GM06990 (cell line): ENCODE data around the gene MDM2.

Source experiments
- DNase-seq: peaks from one replicate; pipeline ENCODE4 v3.0.0-alpha.2; 2011; ENCODE audit not compliant: insufficient read length; ENCODE audit errors: extremely low read depth
- H3K27me3 ChIP-seq: replicated peaks from 2 replicates; pipeline ENCODE4 v1.6.0; 2011; ENCODE audit warnings: low read length; ENCODE audit not compliant: control insufficient read depth, insufficient read depth
- H3K36me3 ChIP-seq: 2 replicates; pipeline ENCODE4 v1.5.1; 2011; ENCODE audit warnings: low read length; ENCODE audit not compliant: control insufficient read depth, insufficient read depth
- H3K4me3 ChIP-seq: replicated peaks from 2 replicates; pipeline ENCODE4 v1.5.1; 2011; ENCODE audit warnings: low read depth, mild to moderate bottlenecking, control low read depth, low read length
- TF ChIP-seq, protein P1 (sequence below): IDR thresholded peaks from 2 replicates; pipeline ENCODE4 v1.5.1; 2011; ENCODE audit warnings: low read length, control low read depth, mild to moderate bottlenecking, inconsistent platforms; ENCODE audit not compliant: insufficient read depth, poor library complexity, severe bottlenecking

MDM2 gene

DNA sequence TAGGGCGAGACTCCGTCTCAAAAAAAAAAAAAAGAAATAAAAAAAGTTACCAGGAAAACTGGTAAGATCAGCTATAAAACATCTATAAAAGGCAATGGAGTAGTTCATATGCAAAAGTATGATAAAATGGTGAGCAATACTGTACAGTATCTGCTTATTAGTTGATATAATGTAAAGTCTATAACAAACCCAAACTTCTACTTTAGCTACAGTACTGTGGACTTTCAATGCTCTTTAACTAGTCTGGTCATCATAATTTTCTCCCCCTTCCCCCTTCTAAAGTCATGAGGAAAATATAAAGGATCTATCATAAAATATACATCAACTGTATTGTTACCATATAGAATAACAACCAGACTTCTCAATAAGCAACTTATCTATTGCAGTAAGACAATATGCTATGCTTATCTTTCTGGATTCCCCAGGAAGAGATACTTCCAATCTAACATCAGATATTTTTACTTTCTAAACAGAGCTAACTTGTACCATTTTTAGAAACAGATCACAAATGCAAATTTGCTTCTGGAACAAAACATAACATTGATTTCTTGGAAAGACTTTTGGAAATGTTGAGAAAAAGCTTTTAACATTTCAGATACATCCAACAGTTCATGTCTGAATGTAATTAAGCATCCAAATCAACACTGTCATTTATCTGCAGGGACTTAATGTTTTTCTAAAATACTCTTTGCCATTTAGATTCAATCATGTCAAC lies 43.8 kb downstream of the MDM2 start:
- TF ChIP-seq, protein P1, sequence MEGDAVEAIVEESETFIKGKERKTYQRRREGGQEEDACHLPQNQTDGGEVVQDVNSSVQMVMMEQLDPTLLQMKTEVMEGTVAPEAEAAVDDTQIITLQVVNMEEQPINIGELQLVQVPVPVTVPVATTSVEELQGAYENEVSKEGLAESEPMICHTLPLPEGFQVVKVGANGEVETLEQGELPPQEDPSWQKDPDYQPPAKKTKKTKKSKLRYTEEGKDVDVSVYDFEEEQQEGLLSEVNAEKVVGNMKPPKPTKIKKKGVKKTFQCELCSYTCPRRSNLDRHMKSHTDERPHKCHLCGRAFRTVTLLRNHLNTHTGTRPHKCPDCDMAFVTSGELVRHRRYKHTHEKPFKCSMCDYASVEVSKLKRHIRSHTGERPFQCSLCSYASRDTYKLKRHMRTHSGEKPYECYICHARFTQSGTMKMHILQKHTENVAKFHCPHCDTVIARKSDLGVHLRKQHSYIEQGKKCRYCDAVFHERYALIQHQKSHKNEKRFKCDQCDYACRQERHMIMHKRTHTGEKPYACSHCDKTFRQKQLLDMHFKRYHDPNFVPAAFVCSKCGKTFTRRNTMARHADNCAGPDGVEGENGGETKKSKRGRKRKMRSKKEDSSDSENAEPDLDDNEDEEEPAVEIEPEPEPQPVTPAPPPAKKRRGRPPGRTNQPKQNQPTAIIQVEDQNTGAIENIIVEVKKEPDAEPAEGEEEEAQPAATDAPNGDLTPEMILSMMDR: no peak
- 0 out of 2 replicates have a peak, but pooled peaks cover 2% of the 10 kb centered on the region for H3K27me3 ChIP-seq

DNA sequence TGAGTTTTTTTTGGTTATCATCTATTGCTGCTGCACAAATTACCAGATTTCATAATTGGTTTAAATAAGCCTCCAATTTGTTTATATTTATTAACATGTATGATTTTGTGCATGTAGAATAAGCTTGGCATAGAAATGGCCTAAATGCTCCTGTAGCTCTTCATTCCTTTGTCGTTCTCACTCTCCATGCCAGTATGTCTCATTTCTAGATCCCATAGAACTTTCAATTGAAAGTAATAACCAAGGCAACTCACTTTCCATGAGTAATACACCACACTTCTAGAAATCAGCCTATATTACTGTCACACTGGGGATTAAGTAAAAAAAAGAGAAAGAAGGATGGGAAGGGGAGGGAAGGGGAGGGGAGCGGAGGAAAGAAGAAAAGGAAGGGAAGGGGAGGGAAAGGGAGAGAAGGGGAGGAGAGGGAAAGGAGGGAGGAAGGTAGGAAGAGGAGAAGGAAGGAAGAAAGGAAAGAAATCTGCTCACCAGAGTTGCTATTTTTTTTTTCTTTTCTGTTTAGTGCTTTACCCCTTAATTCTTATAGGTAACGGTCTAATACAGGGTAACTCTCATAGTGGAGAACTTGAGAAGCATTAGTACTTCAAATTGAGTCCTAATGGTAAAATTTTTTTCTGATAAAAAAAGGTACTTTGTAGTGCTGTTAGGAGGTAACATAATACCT lies 45.6 kb downstream of the MDM2 start:
- H3K36me3 ChIP-seq: no peaks in the 10 kb centered on the region
- H3K4me3 ChIP-seq: no peak overlapping the region
- 0 out of 2 replicates have a peak, but pooled peaks cover 2% of the 10 kb centered on the region for H3K27me3 ChIP-seq
- TF ChIP-seq, protein P1: no peak
- no peak for DNase-seq

More for the DNA sequence above, 43.8 kb downstream of the MDM2 start:
- Histone ChIP-seq H3K36me3 (no peaks in the 10 kb centered on the region), H3K4me3 (no peak overlapping the region)
- DNase-seq: no peak

DNA sequence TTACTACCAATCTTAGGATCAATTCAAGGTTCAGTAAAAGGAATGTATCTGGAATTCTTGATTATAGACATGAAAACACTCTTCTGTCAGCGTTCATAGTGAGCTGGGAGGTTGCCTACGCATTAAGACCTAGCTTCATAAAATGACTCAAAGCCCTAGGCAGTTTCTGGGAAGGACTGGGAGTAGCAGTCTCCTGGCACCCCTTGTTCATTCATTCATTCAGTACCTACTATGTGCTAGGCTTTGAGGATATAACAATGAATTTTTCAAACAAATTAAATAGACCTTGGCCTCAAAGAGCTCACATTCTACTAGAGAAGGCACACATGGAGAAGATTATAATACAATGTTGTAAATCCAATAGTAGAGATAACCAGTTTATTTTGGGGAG lies 46.1 kb downstream of the MDM2 start:
- H3K27me3 ChIP-seq: 0 out of 2 replicates have a peak, but pooled peaks cover 2% of the 10 kb centered on the region
- no peak overlapping the region for H3K4me3 ChIP-seq
- H3K36me3 ChIP-seq: no peaks in the 10 kb centered on the region
- TF ChIP-seq, protein P1: no peak
- no peak for DNase-seq

- TF ChIP-seq, protein P1: no peak
- Histone ChIP-seq H3K4me3 (no peak overlapping the region), H3K27me3 (0 out of 2 replicates have a peak, but pooled peaks cover 2% of the 10 kb centered on the region), H3K36me3 (no peaks in the 10 kb centered on the region)
- no peak for DNase-seq
Observed at GRCh38 chr12:68854554-68854953, 46.6 kb downstream of the MDM2 start.

DNA sequence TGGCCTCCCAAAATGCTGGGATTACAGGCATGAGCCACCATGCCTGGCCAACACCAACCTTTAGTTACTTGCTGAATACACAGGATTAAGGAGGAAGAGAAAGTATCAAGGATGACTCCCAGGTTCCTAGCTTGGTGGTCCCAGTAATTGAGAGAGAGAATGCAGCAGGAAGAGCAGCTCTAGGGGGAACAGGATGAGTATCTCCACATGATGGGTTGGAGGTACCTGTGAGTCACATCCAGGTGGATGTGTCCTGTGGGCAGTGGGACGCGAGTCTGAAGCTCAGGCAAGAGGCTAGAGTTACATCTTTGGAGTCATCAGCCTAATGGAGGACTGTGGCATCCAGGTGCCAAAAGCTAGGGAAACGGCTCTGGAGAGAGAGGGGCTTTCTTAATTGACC lies 47.1 kb downstream of the MDM2 start:
- no peak for DNase-seq
- H3K36me3 ChIP-seq: no peaks in the 10 kb centered on the region

More for the DNA sequence above, 47.1 kb downstream of the MDM2 start:
- Histone ChIP-seq H3K27me3 (0 out of 2 replicates have a peak, but pooled peaks cover 2% of the 10 kb centered on the region), H3K4me3 (no peak overlapping the region)
- TF ChIP-seq, protein P1: no peak
